MM.1S (cell line): ENCODE data around the gene FAM81B.

Experiments
- DNase-seq: peaks from one replicate; pipeline ENCODE4 v3.0.0-alpha.2; 2015
- H2AFZ ChIP-seq: fragments of 300-600 bp; sonication (generic); 2 replicates; pipeline ENCODE4 v1.6.0; 2016; ENCODE audit warnings: antibody characterized with exemption, low read length
- H3F3A ChIP-seq: fragments of 300-600 bp; sonication (generic); 2 replicates; pipeline ENCODE4 v1.6.1; 2016; ENCODE audit warnings: mild to moderate bottlenecking, antibody characterized with exemption, low read length, moderate library complexity, mixed read lengths; ENCODE audit not compliant: insufficient read depth
- H3K27ac ChIP-seq: fragments of 300-600 bp; sonication (generic); 2 replicates; pipeline ENCODE4 v1.5.1; 2016; ENCODE audit warnings: mild to moderate bottlenecking, low read length
- H3K27me3 ChIP-seq: fragments of 300-600 bp; sonication (generic); replicated peaks from 2 replicates; pipeline ENCODE4 v1.6.0; 2016; ENCODE audit warnings: low read length; ENCODE audit not compliant: insufficient read depth
- H3K36me3 ChIP-seq: fragments of 300-600 bp; sonication (generic); replicated peaks from 2 replicates; pipeline ENCODE4 v1.6.1; 2016; ENCODE audit warnings: mild to moderate bottlenecking, low read length, mixed read lengths; ENCODE audit not compliant: insufficient read depth
- H3K4me1 ChIP-seq: fragments of 300-600 bp; sonication (generic); 2 replicates; pipeline ENCODE4 v1.6.1; 2016; ENCODE audit warnings: low read length, mixed read lengths
- H3K4me2 ChIP-seq: fragments of 300-600 bp; sonication (generic); 2 replicates; pipeline ENCODE4 v1.6.0; 2016; ENCODE audit warnings: low read depth, low read length
- H3K4me3 ChIP-seq: fragments of 300-600 bp; sonication (generic); 2 replicates; pipeline ENCODE4 v1.5.1; 2016; ENCODE audit warnings: low read length, mixed read lengths
- H3K79me2 ChIP-seq: fragments of 300-600 bp; sonication (generic); 2 replicates; pipeline ENCODE4 v1.6.1; 2016; ENCODE audit warnings: mixed run types, low read length, mixed read lengths
- H3K9ac ChIP-seq: fragments of 300-600 bp; sonication (generic); 2 replicates; pipeline ENCODE4 v1.6.1; 2016; ENCODE audit warnings: low read length, mixed read lengths
- H3K9me2 ChIP-seq: fragments of 300-600 bp; sonication (generic); replicated peaks from 2 replicates; pipeline ENCODE4 v1.6.1; 2016; ENCODE audit warnings: mild to moderate bottlenecking, low read length, mixed read lengths; ENCODE audit not compliant: insufficient read depth
- H3K9me3 ChIP-seq: fragments of 300-600 bp; sonication (generic); replicated peaks from 2 replicates; pipeline ENCODE4 v1.6.1; 2016; ENCODE audit warnings: mild to moderate bottlenecking, low read length, mixed read lengths; ENCODE audit not compliant: insufficient read depth
- H4K20me1 ChIP-seq: fragments of 300-600 bp; sonication (generic); 2 replicates; pipeline ENCODE4 v1.6.1; 2016; ENCODE audit warnings: mild to moderate bottlenecking, low read length, moderate library complexity, mixed read lengths; ENCODE audit not compliant: insufficient read depth
- EZH2 ChIP-seq: fragments of 300-600 bp; sonication (generic); optimal IDR thresholded peaks from 2 replicates; pipeline ENCODE3; 2017; ENCODE audit warnings: low read depth, mild to moderate bottlenecking, antibody characterized with exemption, low read length, mixed read lengths
- EZH2phosphoT487 ChIP-seq: fragments of 300-600 bp; sonication (generic); IDR thresholded peaks from 2 replicates; pipeline ENCODE4 v1.6.1; 2018; ENCODE audit warnings: antibody characterized with exemption, low read length
- TF ChIP-seq, protein P1 (sequence below): fragments of 300-600 bp; sonication (generic); IDR thresholded peaks from 2 replicates; pipeline ENCODE4 v1.5.1; 2016; ENCODE audit warnings: antibody characterized with exemption, low read length, mixed read lengths

Gene FAM81B

DNA sequence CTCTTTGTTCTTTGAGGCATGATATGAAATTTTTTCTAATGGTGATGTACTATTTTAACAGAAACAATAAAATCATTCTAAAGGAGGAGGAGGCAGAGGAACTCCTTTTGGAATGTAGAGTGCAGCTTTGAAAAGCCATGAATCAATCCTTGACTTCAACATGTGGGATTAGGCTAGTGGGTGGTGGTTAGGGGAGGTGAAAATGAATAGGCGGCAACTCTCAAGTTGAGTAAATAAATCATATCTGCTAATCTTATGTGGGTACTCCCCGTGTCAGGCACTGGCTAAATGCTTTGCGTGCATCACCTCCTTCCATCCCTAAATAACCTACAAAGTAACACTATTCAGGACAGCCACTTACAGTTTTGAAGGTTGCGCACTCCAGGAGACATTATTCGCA lies 35.1 kb downstream of the FAM81B start:
- Histone ChIP-seq H4K20me1 (no peaks in the 10 kb centered on the region), H3F3A (no peaks in the 10 kb centered on the region), H3K27me3 (no peaks in the 10 kb centered on the region), H3K27ac (no peak overlapping the region), H3K9me3 (no peaks in the 10 kb centered on the region), H3K79me2 (no peaks in the 10 kb centered on the region), H2AFZ (no peak overlapping the region), H3K4me2 (no peak overlapping the region), H3K9ac (no peak overlapping the region), H3K4me3 (no peak overlapping the region), H3K4me1 (no peaks in the 10 kb centered on the region), H3K9me2 (no peaks in the 10 kb centered on the region), H3K36me3 (no peaks in the 10 kb centered on the region)
- no peak for DNase-seq
- TF ChIP-seq EZH2phosphoT487: no peak
- no peak for TF ChIP-seq EZH2
- TF ChIP-seq, protein P1, sequence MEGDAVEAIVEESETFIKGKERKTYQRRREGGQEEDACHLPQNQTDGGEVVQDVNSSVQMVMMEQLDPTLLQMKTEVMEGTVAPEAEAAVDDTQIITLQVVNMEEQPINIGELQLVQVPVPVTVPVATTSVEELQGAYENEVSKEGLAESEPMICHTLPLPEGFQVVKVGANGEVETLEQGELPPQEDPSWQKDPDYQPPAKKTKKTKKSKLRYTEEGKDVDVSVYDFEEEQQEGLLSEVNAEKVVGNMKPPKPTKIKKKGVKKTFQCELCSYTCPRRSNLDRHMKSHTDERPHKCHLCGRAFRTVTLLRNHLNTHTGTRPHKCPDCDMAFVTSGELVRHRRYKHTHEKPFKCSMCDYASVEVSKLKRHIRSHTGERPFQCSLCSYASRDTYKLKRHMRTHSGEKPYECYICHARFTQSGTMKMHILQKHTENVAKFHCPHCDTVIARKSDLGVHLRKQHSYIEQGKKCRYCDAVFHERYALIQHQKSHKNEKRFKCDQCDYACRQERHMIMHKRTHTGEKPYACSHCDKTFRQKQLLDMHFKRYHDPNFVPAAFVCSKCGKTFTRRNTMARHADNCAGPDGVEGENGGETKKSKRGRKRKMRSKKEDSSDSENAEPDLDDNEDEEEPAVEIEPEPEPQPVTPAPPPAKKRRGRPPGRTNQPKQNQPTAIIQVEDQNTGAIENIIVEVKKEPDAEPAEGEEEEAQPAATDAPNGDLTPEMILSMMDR: no peak

DNA sequence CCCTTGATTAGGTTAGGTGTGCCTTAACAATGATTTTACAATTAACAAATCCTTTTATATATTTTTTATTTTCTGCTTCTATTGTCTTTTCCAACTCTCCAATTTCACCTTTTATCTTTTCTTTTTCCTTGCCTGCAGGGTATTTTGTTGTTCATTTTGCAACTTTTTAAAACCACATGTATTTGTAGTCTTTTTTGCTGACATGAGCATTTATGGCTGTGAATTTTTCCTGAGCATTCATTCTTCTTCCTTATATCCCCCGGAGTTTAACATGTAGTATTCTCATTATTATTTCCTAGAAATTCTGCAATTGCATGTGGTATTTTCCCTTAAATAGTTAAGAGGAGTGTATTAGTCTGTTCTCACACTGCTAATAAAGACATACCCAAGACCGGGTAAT lies 41.6 kb downstream of the FAM81B start:
- Histone ChIP-seq H4K20me1 (no peaks in the 10 kb centered on the region), H3K4me2 (no peak overlapping the region), H2AFZ (no peak overlapping the region), H3K27me3 (no peaks in the 10 kb centered on the region), H3K9ac (no peak overlapping the region), H3F3A (no peaks in the 10 kb centered on the region), H3K9me3 (no peaks in the 10 kb centered on the region), H3K27ac (no peak overlapping the region), H3K36me3 (no peaks in the 10 kb centered on the region), H3K4me1 (no peaks in the 10 kb centered on the region), H3K79me2 (no peaks in the 10 kb centered on the region), H3K4me3 (no peak overlapping the region), H3K9me2 (no peaks in the 10 kb centered on the region)
- no peak for DNase-seq
- no peak for TF ChIP-seq EZH2phosphoT487

DNA sequence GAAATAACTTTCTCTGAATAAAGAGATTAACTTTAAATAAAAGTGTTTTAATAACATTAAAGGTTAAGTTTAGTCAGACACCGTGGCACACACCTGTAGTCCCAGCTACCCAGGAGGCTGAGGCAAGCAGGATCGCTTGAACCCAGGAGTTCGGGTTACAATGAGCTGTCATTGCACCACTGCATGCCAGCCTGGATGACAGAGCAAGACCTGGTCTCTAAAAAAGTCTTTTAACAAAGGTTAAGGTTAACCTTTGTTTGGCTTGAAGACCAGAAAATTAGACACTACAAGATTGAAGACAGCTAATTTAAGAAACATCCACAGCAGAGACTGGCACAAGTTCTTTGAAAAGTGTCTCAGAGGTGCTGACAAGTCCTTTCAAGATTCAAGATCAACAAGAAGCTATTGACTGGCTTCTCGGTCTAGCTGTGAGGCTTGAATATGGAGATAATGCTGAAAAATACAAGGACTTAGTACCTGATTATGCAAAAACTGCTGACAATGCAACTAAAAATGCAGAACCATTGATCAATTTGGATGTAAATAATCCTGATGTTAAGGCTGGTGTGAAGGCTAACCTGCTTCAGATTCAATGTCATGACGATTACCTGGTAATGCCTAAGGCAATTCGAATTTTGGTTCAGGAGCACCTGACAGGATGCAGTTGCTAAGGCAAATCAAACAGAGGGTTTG lies 48.8 kb downstream of the FAM81B start:
- TF ChIP-seq EZH2 (no peak), EZH2phosphoT487 (no peak)
- TF ChIP-seq, protein P1: no peak
- no peaks in the 10 kb centered on the region for H3K9me2 ChIP-seq
- no peak overlapping the region for H3K9ac ChIP-seq
- no peak overlapping the region for H3K4me2 ChIP-seq
- no peaks in the 10 kb centered on the region for H3K79me2 ChIP-seq
- no peaks in the 10 kb centered on the region for H3F3A ChIP-seq
- H3K27me3 ChIP-seq: no peaks in the 10 kb centered on the region
- H2AFZ ChIP-seq: no peak overlapping the region
- no peaks in the 10 kb centered on the region for H3K9me3 ChIP-seq
- H3K4me3 ChIP-seq: no peak overlapping the region
- no peaks in the 10 kb centered on the region for H3K36me3 ChIP-seq
- H3K27ac ChIP-seq: no peak overlapping the region
- H4K20me1 ChIP-seq: no peaks in the 10 kb centered on the region
- no peaks in the 10 kb centered on the region for H3K4me1 ChIP-seq
- no peak for DNase-seq

DNA sequence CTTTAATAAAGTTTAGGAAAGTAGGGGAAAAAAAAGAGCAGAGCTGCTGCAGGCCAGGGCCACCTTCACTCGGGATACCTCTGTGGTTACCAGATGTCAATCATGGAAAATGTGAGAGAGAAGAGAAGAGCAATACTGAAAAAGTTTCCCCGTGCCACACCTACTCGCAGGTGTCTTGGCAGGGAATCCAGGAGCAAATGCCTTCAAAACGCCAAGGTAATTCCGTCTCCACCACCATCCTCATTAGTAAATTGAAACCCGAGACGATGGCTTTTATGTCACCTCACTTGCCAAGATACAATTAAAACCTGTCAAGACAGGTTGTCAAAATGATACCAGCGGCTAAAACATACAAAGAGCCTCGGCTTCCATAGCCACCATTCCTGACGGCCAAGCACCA lies 49.7 kb downstream of the FAM81B start:
- H3K4me1 ChIP-seq: no peaks in the 10 kb centered on the region
- no peak overlapping the region for H2AFZ ChIP-seq
- DNase-seq: no peak
- no peaks in the 10 kb centered on the region for H3K36me3 ChIP-seq
- no peaks in the 10 kb centered on the region for H3K9me3 ChIP-seq
- no peaks in the 10 kb centered on the region for H3K27me3 ChIP-seq
- no peak overlapping the region for H3K4me3 ChIP-seq
- no peaks in the 10 kb centered on the region for H3K9me2 ChIP-seq
- H4K20me1 ChIP-seq: no peaks in the 10 kb centered on the region
- H3K9ac ChIP-seq: no peak overlapping the region
- H3K4me2 ChIP-seq: no peak overlapping the region
- H3F3A ChIP-seq: no peaks in the 10 kb centered on the region
- no peaks in the 10 kb centered on the region for H3K79me2 ChIP-seq
- TF ChIP-seq, protein P1: no peak
- TF ChIP-seq EZH2phosphoT487 (no peak), EZH2 (no peak)
- H3K27ac ChIP-seq: no peak overlapping the region
